Caco-2 (cell line): ENCODE data around the gene CRELD2. TPM values are rescaled to one million over a fixed set of nuclear protein-coding genes. Genes with fewer than 3 reads are reported as not detected.

Source experiments
- BruUV-seq: library from RNA; stranded (reverse); fragments of 400-500 nt; replicated peaks from 2 replicates; lab custom pipeline; 2021; lab: Mats Ljungman, UMichigan
- CTCF ChIA-PET: fragments of 300-600 bp; sonication (Branson Sonifier 250); formaldehyde crosslinking; loops from one replicate; lab custom pipeline; 2022; ENCODE audit warnings: antibody characterized with exemption; lab: Charles Lee
- POLR2A ChIA-PET: fragments of 300-600 bp; sonication (Branson Sonifier 250); formaldehyde crosslinking; loops from one replicate; lab custom pipeline; 2022; ENCODE audit warnings: antibody characterized with exemption; lab: Charles Lee
- DNase-seq, 2 experiments: peaks; one replicate each; pipeline versions ENCODE4 v3.0.0 to v3.0.0-alpha.2; 2020 to 2022
- H3K27me3 ChIP-seq: replicated peaks from 2 replicates; pipeline ENCODE4 v1.6.0; 2011; ENCODE audit warnings: low read length; ENCODE audit not compliant: control insufficient read depth, insufficient read depth
- H3K36me3 ChIP-seq: 2 replicates; pipeline ENCODE4 v1.5.1; 2011; ENCODE audit warnings: low read length; ENCODE audit not compliant: control insufficient read depth, insufficient read depth
- H3K4me1 ChIP-seq: fragments of 250-450 bp; sonication (Bioruptor Pico); 2 replicates; pipeline ENCODE4 v1.5.1; 2020; ENCODE audit warnings: mild to moderate bottlenecking
- H3K4me3 ChIP-seq: 2 replicates; pipeline ENCODE4 v1.5.1; 2011; ENCODE audit warnings: low read depth, mild to moderate bottlenecking, control low read depth, low read length
- H3K9me3 ChIP-seq: fragments of 250-450 bp; sonication (Bioruptor Pico); 2 replicates; pipeline ENCODE4 v1.5.1; 2020; ENCODE audit warnings: mild to moderate bottlenecking, moderate library complexity
- H3K27ac Mint-ChIP-seq: one replicate; pipeline ENCODE4 v1.8.0; 2022; ENCODE audit warnings: mixed read lengths; ENCODE audit not compliant: unreplicated experiment
- H3K27me3 Mint-ChIP-seq: one replicate; pipeline ENCODE4 v1.8.0; 2022; ENCODE audit warnings: mixed read lengths; ENCODE audit not compliant: insufficient read depth, unreplicated experiment
- H3K36me3 Mint-ChIP-seq: one replicate; pipeline ENCODE4 v1.8.0; 2022; ENCODE audit warnings: mild to moderate bottlenecking, mixed read lengths; ENCODE audit not compliant: insufficient read depth, unreplicated experiment
- H3K4me1 Mint-ChIP-seq: one replicate; pipeline ENCODE4 v1.8.0; 2022; ENCODE audit warnings: low read depth, mixed read lengths; ENCODE audit not compliant: unreplicated experiment
- H3K4me3 Mint-ChIP-seq: one replicate; pipeline ENCODE4 v1.8.0; 2022; ENCODE audit warnings: mild to moderate bottlenecking, moderate library complexity, mixed read lengths; ENCODE audit not compliant: unreplicated experiment
- H3K9me3 Mint-ChIP-seq: one replicate; pipeline ENCODE4 v1.8.0; 2022; ENCODE audit warnings: mixed read lengths; ENCODE audit not compliant: unreplicated experiment
- intact Hi-C: fragments of 100-400 bp; cut with micrococcal nuclease; formaldehyde crosslinking; loops from one replicate; pipeline ENCODE4 v1.10.0; 2022; ENCODE audit not compliant: unreplicated experiment
- total RNA-seq: library from RNA; stranded (reverse); gene quantifications from 2 replicates; pipeline ENCODE4 v1.2.3, GENCODE V29; 2022
- TF ChIP-seq, protein P1 (sequence below), 2 experiments: fragments of 200-600 bp in 1 of 2; IDR thresholded peaks; 1 replicate in 1 of 2; 2 replicates in 1 of 2; pipeline versions ENCODE4 v1.5.1 to v1.8.0; 2011 to 2022; ENCODE audit warnings: antibody characterized with exemption in 1 of 2, control low read depth in 1 of 2, inconsistent platforms in 1 of 2, low read depth in 1 of 2, low read length in 1 of 2, mild to moderate bottlenecking in 1 of 2, moderate library complexity in 1 of 2; ENCODE audit not compliant: insufficient read depth in 1 of 2, severe bottlenecking in 1 of 2, unreplicated experiment in 1 of 2

Gene CRELD2
- total RNA-seq, 1 experiment from 2014 or later, result 43.3 TPM

DNA sequence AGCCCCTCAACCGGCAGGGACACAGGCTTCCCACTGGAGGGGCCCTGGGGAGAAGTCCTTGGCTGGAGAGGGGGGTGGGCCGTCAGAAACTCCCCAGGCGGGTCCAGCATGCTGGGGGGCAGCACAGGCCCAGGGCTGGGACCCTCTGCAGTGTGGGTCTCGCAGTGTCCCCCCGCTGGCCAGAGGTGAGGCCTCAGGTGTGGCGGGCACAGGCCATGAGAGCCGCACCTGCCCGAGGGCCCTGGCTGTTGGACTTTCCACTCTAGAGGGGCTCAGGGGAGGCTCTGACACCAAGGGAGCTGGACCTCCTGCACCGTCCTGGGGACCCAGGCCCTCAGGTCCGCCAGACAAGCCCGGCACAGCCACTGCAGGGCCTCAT, 31.5 kb downstream of the CRELD2 start:
- intact Hi-C loops, result no loop called here
- H3K4me1 ChIP-seq, result peaks cover 87% of the 10 kb centered on the region
- Mint-ChIP-seq H3K4me3 (no peak overlapping the region), H3K27me3 (no peaks in the 10 kb centered on the region), H3K27ac (peak overlapping the region; percentile 23), H3K9me3 (no peaks in the 10 kb centered on the region), H3K36me3 (peaks cover 8% of the 10 kb centered on the region), H3K4me1 (peaks cover 8% of the 10 kb centered on the region)
- TF ChIP-seq, protein P1, sequence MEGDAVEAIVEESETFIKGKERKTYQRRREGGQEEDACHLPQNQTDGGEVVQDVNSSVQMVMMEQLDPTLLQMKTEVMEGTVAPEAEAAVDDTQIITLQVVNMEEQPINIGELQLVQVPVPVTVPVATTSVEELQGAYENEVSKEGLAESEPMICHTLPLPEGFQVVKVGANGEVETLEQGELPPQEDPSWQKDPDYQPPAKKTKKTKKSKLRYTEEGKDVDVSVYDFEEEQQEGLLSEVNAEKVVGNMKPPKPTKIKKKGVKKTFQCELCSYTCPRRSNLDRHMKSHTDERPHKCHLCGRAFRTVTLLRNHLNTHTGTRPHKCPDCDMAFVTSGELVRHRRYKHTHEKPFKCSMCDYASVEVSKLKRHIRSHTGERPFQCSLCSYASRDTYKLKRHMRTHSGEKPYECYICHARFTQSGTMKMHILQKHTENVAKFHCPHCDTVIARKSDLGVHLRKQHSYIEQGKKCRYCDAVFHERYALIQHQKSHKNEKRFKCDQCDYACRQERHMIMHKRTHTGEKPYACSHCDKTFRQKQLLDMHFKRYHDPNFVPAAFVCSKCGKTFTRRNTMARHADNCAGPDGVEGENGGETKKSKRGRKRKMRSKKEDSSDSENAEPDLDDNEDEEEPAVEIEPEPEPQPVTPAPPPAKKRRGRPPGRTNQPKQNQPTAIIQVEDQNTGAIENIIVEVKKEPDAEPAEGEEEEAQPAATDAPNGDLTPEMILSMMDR (IDR thresholded peaks at IDR 0.05; ENCODE audit: insufficient read depth in 1 of 2, low read depth in 1 of 2, low read length in 1 of 2, severe bottlenecking in 1 of 2, unreplicated experiment in 1 of 2), result no peak
- no peaks in the 10 kb centered on the region for H3K36me3 ChIP-seq
- DNase-seq, result no peak
- no peaks in the 10 kb centered on the region for H3K27me3 ChIP-seq
- no TSS peak for BruUV-seq
- ChIA-PET CTCF (no interaction called here), POLR2A (interaction anchor here (3.7 kb wide), 1 partner anchor 11 kb away, joined by 25 read pairs; the partner anchor contains the start of gene PIM3)
- no peaks in the 10 kb centered on the region for H3K9me3 ChIP-seq
- H3K4me3 ChIP-seq, result no peak overlapping the region

DNA sequence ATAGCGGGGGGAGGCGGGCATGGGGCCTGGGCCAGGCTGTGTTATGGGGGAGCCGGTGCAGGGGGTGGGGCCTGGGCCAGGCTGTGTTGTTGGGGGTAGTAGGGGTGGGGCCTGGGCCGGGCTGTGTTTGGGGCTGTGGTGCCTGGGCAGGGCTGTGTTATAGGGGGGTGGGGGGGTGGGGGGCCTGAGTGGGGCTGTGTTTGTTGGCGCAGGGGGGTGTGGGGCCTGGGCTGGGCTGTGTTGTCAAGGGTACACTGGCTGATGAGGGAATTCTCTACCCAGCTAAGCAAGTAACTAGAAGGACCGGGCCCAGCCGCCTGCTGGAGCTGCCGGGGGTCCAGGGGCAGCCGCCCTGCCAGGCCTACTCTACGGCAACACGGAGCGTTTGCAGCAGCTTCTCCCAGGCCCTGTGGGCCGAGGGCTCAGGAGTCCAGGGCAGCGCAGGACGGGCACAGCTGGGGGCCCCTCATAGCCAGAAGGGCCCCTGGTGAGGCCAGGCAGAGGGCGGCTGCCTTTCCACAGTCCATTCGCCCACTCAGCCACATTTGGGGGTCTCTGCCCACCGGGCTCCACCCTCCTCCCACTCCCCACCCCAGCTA, 32.1 kb downstream of the CRELD2 start:
- intact Hi-C loops, result no loop called here
- Histone ChIP-seq H3K4me1 (peaks cover 87% of the 10 kb centered on the region), H3K4me3 (no peak overlapping the region), H3K36me3 (no peaks in the 10 kb centered on the region), H3K9me3 (no peaks in the 10 kb centered on the region), H3K27me3 (no peaks in the 10 kb centered on the region)
- Mint-ChIP-seq H3K9me3 (no peaks in the 10 kb centered on the region), H3K4me1 (peaks cover 8% of the 10 kb centered on the region), H3K27ac (peak overlapping the region; percentile 99), H3K4me3 (peak overlapping the region; percentile 75), H3K27me3 (no peaks in the 10 kb centered on the region), H3K36me3 (peaks cover 8% of the 10 kb centered on the region)
- CTCF ChIA-PET, result interaction anchor here (1.5 to 2.1 kb wide), 2 partner anchors 20 to 80 kb away, joined by 14 to 19 read pairs; no protein-coding TSS in a partner anchor
- DNase-seq, result no peak
- TF ChIP-seq, protein P1 (IDR thresholded peaks at IDR 0.05; ENCODE audit: insufficient read depth in 1 of 2, low read depth in 1 of 2, low read length in 1 of 2, severe bottlenecking in 1 of 2, unreplicated experiment in 1 of 2), result no peak
- no TSS peak for BruUV-seq
- POLR2A ChIA-PET, result interaction anchor here (1.1 to 3.7 kb wide), 4 partner anchors 11 to 20 kb away, joined by 3 to 25 read pairs (median 12); partner anchors contain the start of gene PIM3

DNA sequence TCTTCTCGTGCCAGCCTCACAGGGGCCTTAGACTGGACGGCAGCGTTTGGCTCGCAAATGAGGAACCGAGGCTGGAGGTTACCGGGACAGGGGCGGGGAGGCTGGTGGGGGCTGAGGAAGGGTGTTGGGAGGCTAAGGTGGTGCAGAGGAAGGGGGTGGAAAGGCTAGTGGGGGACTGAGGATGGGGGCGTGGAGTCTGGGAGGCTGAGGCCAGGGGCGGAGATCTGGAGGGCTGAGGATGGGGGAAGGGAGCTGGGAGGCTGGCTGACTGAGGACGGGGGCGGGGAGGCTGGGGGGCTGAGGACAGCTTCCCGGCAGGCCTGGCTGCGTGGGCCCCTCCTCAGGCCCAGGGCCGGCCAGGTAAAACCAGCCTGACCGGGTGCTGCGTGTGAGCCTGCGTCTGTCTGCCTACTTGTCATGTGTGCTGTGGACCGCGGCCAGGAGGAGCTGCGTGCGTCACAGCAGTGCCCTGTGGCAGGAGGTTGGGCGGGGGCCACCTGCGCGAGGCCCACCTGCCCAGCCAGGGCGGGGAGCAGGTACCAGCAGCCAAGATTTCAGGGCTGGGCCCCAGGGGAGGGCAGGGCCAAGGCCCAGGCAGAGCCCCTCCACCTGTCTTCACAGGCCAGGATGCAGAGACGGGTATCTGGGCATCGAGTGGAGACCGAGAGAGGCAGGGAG, 32.7 kb downstream of the CRELD2 start:
- H3K36me3 Mint-ChIP-seq, result peaks cover 8% of the 10 kb centered on the region
- POLR2A ChIA-PET, result interaction anchor here (1.1 to 3.7 kb wide), 4 partner anchors 10 to 20 kb away, joined by 3 to 25 read pairs (median 12); partner anchors contain the start of gene PIM3
- Histone ChIP-seq H3K4me3 (no peak overlapping the region), H3K27me3 (no peaks in the 10 kb centered on the region), H3K4me1 (peaks cover 82% of the 10 kb centered on the region), H3K9me3 (no peaks in the 10 kb centered on the region), H3K36me3 (no peaks in the 10 kb centered on the region)
- H3K27me3 Mint-ChIP-seq, result no peaks in the 10 kb centered on the region
- peaks cover 8% of the 10 kb centered on the region for H3K4me1 Mint-ChIP-seq
- peak overlapping the region; percentile 99 for H3K27ac Mint-ChIP-seq
- TF ChIP-seq, protein P1 (IDR thresholded peaks at IDR 0.05; ENCODE audit: insufficient read depth in 1 of 2, low read depth in 1 of 2, low read length in 1 of 2, severe bottlenecking in 1 of 2, unreplicated experiment in 1 of 2), result no peak
- no peaks in the 10 kb centered on the region for H3K9me3 Mint-ChIP-seq
- CTCF ChIA-PET, result interaction anchor here (0.7 to 2.1 kb wide), 3 partner anchors 15 to 79 kb away, joined by 3 to 19 read pairs (median 14); no protein-coding TSS in a partner anchor
- BruUV-seq, result no TSS peak
- peak; percentile 89 to 91 for DNase-seq
- intact Hi-C loops, result no loop called here
- peak overlapping the region; percentile 75 for H3K4me3 Mint-ChIP-seq
